ENCODE measurements around the gene INPP5D. TPM values are rescaled to one million over a fixed set of nuclear protein-coding genes. Genes with fewer than 3 reads are reported as not detected.

The INPP5D gene
- total and polyA plus RNA-seq, 2 of the 8 experiments (the other 6 are each of a cell fraction or from before 2014, with no cell fraction given): 4.5 to 7.1 TPM

DNA sequence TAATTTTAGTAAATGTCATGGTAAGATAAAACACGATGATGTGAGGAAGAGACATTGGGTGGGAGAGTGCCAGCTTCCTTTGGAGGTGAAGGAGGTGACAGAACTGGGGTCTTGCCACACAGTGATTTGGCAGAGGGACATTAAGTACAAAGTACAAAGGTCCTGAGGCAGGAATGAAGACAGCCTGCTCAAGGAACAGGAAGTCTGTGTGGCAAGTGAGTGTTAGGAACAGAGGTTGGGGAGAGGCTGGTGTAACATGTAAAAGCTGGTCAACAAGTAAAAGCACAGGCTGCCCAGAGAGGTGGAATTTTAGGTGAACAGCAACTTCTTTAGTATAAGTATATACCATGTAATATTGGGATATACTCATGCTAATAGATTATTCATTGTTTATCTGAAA lies 73.1 kb downstream of the INPP5D start:
- no peak for FAIRE-seq
- Histone ChIP-seq H3K23ac (ENCODE audit: insufficient read length) (no peak overlapping the region), H2BK12ac (ENCODE audit: low read depth, low read length) (no peak overlapping the region), H3K4me3 (ENCODE audit: extremely low read depth in 1 of 4, insufficient read depth in 2 of 4, low read depth in 3 of 4, low read length in 4 of 4) (no peak overlapping the region), H4K20me1 (replicated peaks in 1 of 2; ENCODE audit: control insufficient read depth in 1 of 2, insufficient read depth in 2 of 2, low read length in 2 of 2) (no peaks in the 10 kb centered on the region), H3K9me3 (ENCODE audit: insufficient read depth in 2 of 2, low read depth in 1 of 2, low read length in 1 of 2) (no peaks in the 10 kb centered on the region), H3K36me3 (ENCODE audit: control insufficient read depth in 2 of 4, insufficient read depth in 4 of 4, low read length in 3 of 4) (no peaks in the 10 kb centered on the region; a peak in 2 of 8 replicates), H2BK5ac (ENCODE audit: low read depth, low read length) (no peak overlapping the region), H3K4ac (replicated peaks; ENCODE audit: insufficient read length, low read depth, low read length) (peak overlapping the region; percentile 82), H4K5ac (ENCODE audit: insufficient read length, low read depth, low read length) (no peak overlapping the region), H3K4me1 (replicated peaks in 1 of 4; ENCODE audit: control insufficient read depth in 3 of 4, insufficient read depth in 4 of 4, low read length in 3 of 4) (peaks cover 0 to 8% (median 1%) of the 10 kb centered on the region in 4 experiments), H3K79me2 (ENCODE audit: control insufficient read depth in 1 of 2, insufficient read depth in 2 of 2, low read length in 2 of 2) (no peaks in the 10 kb centered on the region), H2AFZ (ENCODE audit: low read length) (no peak overlapping the region), H3K23me2 (ENCODE audit: low read depth, low read length) (no peaks in the 10 kb centered on the region), H3K4me2 (ENCODE audit: insufficient read depth in 1 of 2, low read depth in 2 of 2, low read length in 2 of 2) (no peak overlapping the region), H3K18ac (ENCODE audit: extremely low read depth, low read length) (no peak overlapping the region), H2BK120ac (replicated peaks; ENCODE audit: low read depth, low read length) (no peak overlapping the region), H3K14ac (ENCODE audit: insufficient read length) (no peak overlapping the region), H3K27ac (ENCODE audit: low read depth, low read length) (no peak overlapping the region), H3K79me1 (ENCODE audit: low read depth, low read length) (no peaks in the 10 kb centered on the region; the same call in 1 of the 2 replicates), H4K8ac (ENCODE audit: extremely low read depth, insufficient read depth, low read length) (no peak overlapping the region), H2AK5ac (ENCODE audit: low read depth, low read length) (no peak overlapping the region), H2BK20ac (ENCODE audit: low read length) (no peak overlapping the region), H4K91ac (replicated peaks; ENCODE audit: insufficient read length, low read length) (peak overlapping the region; percentile 49), H3K56ac (replicated peaks; ENCODE audit: insufficient read length, low read depth, low read length) (no peak overlapping the region), H3K9ac (replicated peaks in 1 of 4; ENCODE audit: extremely low read depth in 1 of 4, low read depth in 3 of 4, low read length in 3 of 4) (no peak overlapping the region), H3K27me3 (replicated peaks in 1 of 4; ENCODE audit: control insufficient read depth in 3 of 4, extremely low read depth in 1 of 4, insufficient read depth in 3 of 4, low read length in 3 of 4) (no peaks in the 10 kb centered on the region), H2BK15ac (ENCODE audit: low read length) (no peak overlapping the region)
- CTCF ChIA-PET (ENCODE audit: partially characterized antibody): interaction anchor here (0.8 to 1.2 kb wide), 3 partner anchors 33 to 107 kb away, joined by 3 to 4 read pairs (median 4); no protein-coding TSS in a partner anchor
- POLR2A ChIA-PET (ENCODE audit: partially characterized antibody): no interaction called here
- DNase-seq (ENCODE audit: low read depth in 1 of 2, low spot score in 2 of 2): no peak
- TF ChIP-seq TAF1 (IDR thresholded peaks at IDR 0.05; ENCODE audit: low read depth, low read length): no peak
- 84% methylated on average over 1 of the region's 1 CpG; no CpG with 5 or more reads in 1 of the 2 experiments for WGBS, 2 experiments (ENCODE audit: extremely low coverage in 1 of 2, insufficient coverage in 1 of 2, insufficient read length in 1 of 2, insufficient replicate concordance in 2 of 2, low coverage in 1 of 2, low lambda C conversion rate in 2 of 2, missing lambda C conversion rate in 1 of 2)

All from H1 (cell line).